Measurements from ENCODE around the gene CADPS2. TPM values are rescaled to one million over a fixed set of nuclear protein-coding genes. Genes with fewer than 3 reads are reported as not detected.

The CADPS2 gene
- total RNA-seq, result not detected

DNA sequence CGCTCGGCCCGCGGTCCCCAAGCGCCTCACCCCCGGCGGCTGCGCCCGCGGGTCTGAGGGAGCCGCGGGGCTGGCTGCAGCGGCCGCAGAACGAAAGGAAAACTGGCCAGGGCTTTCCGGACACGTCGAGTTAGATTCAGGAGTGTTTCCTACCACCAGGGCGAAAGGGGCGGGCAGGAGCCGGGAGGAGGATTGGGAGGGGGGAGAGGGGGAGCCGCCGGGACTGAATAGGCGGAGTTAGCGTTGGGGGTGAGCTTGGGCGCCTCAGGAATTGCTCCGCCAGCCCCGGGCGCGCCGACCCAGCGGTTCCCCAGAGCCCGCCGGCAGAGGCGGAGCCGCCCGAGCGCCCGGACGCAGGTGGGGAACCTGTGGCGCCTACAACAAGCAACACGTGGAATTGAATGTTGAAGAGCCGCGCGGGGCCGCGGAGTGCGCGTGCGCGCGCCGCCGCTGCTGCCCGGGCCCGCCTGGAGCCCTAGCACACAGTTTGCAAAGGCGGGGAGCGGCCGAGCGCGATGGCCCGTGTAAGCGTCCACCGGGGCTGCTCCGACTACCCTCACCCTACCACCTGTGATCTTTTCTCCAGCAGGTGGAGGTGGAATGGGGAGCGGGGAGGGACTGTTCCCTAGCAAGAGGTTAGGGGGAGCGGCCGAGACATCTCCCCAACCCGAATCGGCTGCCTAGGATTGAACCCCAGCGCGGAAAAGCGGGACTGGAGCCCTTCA lies at the start of gene CADPS2:
Gene CADPS2, minus strand, starts transcription at position 104 of the 725 bp plus-strand sequence. CDS start 123 bp downstream, outside the sequence.
- DNase-seq (ENCODE audit: low spot score in 2 of 2) (peak in 1 of 2 donors; percentile 19), ATAC-seq (peak in 1 of 2 donors; percentile 79)
- Mint-ChIP-seq H3K27ac (no peak within 1 kb of the TSS), H3K9me3 (peaks cover 0 to 3% of the 10 kb centered on the region in 2 donors), H3K36me3 (peaks cover 0 to 11% of the 10 kb centered on the region in 2 donors)

DNA sequence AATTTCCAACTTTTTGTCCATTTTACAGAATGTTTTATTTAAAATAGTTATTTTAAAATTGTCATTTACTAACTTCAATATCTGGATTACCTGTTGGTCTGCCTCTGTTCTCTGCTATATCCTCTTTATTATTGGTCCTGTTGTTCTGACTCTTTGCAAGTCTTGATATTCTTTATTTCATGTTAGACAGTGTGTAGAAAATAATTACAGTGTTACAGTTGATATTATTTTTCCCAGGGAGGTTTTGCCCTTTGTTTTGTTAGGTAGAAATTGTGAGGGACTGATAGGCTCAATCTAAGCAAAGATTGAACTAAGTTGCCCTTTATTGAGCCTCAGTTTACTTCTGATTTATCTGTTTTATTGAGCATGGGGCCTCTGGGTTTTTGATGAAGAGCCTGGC lies 49.4 kb upstream of the CADPS2 start:
- peaks cover 16 to 24% of the 10 kb centered on the region in 2 donors for H3K9me3 Mint-ChIP-seq
- no peak for ATAC-seq
- no peak overlapping the region for H3K27ac Mint-ChIP-seq

DNA sequence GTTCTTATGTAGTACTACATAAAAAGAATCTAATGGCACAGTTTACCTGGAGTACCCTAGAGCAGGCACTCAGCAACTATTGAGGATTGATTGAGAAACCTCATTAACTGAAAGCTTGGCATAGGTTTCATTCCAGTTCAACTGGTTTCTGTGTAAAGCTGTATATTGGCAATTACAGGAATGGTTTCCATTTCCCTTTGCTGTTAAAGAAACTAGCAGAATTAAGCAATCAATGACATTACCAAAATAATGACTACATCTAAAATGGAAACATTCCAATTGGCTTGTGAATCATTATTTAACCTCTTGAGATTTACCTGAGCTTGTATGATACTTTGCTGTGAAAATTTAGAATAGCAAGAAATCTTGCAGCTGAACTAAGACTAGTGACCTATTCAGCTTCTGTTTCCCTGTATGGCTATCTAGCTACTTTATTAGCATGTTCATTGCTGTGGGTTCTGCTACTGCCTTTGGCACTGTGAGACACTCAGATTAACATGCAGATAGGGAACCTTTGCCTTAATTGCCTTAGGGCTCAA lies 33.5 kb upstream of the CADPS2 start:
- ATAC-seq, result no peak
- Mint-ChIP-seq H3K36me3 (no peaks in the 10 kb centered on the region), H3K9me3 (peaks cover under 1 to 2% of the 10 kb centered on the region in 2 donors), H3K27ac (no peak overlapping the region)
- DNase-seq (ENCODE audit: low spot score in 2 of 2), result no peak

More for the DNA sequence above, 49.4 kb upstream of the CADPS2 start:
- DNase-seq (ENCODE audit: low spot score in 2 of 2), result no peak
- no peaks in the 10 kb centered on the region for H3K36me3 Mint-ChIP-seq

DNA sequence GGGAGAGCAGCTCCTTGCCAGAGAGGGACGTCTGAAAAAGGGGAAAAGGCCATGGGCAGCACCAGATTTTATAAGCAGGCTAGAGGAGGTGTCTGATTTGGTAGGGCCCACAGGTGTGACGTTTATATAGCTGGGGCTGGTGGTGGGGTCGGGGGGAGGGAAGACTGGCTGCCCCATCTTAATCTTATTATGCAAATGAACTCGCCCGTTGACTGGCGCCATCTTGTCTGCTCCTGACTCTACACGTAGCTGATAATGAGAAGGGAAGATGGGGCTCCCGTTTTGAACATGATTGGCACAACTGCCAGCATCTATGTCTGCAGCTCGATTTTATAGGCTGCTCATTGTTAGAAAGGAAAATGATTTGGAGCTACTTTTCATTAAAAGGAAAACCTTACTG lies 28.6 kb upstream of the CADPS2 start:
- DNase-seq (ENCODE audit: low spot score in 2 of 2), result no peak
- H3K27ac Mint-ChIP-seq, result no peak overlapping the region
- ATAC-seq, result no peak
- H3K9me3 Mint-ChIP-seq, result peaks cover 4 to 6% of the 10 kb centered on the region in 2 donors
- no peaks in the 10 kb centered on the region for H3K36me3 Mint-ChIP-seq

DNA sequence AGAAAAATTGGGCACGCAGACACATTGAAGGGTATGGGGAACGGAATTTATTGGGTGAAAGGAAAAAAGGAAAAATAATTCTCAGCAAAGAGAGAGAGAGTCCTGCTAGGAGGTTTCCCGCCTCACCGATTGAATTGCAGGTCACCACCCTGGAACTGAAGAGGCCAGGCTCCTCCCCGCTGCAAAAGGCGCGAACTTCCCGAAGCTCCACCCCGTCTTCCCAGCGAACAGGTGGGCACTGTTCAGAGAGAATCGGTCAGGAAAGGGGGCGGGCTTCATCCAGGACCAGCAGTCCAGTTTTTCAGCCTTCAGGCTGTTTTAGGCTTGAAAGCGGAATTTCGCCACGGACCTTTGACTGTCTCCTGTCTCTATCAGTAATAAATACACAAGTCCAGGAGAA lies 27.3 kb upstream of the CADPS2 start:
- ATAC-seq, result no peak
- no peak for DNase-seq (ENCODE audit: low spot score in 2 of 2)
- Mint-ChIP-seq H3K36me3 (no peaks in the 10 kb centered on the region), H3K27ac (no peak overlapping the region), H3K9me3 (peaks cover 4 to 6% of the 10 kb centered on the region in 2 donors)

DNA sequence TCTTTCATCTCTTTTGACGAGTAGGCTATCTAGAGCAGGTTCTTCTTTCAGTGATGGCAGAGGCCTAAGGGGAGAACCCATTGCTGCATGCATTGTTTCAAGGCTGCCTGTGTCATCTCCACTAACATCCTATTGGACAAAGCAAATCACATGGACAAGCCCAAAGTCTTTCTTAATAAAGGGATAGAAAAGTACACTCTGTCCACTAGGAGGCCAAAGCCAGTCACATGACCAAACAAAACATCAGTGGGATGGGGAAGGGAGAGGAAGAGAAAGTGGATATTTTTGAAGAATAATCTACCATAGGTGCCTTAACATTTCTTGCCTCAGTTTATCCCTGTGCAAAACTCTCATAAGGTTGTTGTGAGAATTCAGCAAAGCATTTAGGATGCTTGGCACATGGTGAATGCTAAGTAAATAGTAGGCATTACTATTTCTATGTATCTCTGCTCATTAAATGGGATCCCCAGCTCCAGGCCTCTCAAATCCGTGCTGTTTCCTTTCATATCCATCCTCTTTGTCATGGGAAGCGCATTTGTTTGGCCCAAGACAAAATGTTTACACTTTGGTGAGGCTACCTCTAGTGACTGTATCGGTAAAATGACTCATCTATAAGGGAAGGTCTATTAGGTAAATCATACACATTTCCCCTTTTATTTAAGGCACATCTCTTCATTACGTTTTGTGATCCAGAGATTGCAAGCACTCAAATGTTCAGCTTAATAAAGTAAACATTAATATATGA lies 16.7 kb upstream of the CADPS2 start:
- Mint-ChIP-seq H3K36me3 (no peaks in the 10 kb centered on the region), H3K9me3 (peaks cover 4 to 5% of the 10 kb centered on the region in 2 donors), H3K27ac (no peak overlapping the region)
- no peak for DNase-seq (ENCODE audit: low spot score in 2 of 2)
- no peak for ATAC-seq

DNA sequence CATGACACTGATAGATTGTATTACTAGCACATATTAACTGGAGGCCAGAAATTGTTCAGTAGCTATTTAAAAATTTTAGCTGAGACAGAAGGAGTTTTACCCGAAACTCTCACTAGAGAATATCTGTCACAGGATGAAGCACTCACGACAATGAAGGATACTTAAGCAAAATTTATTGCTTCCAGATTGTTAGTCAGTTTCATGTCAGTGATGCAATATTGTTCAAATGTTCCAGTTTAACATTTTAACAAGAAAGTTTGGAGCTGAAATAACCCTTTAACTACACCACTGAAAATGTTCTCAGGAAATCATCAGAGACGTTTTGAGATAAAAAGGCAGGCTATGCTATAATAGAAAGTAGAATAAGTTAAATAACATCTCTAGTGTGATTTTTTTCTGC lies 15.0 kb upstream of the CADPS2 start:
- H3K27ac Mint-ChIP-seq, result no peak overlapping the region
- ATAC-seq (no peak), DNase-seq (ENCODE audit: low spot score in 2 of 2) (no peak)
- no peaks in the 10 kb centered on the region for H3K36me3 Mint-ChIP-seq
- H3K9me3 Mint-ChIP-seq, result peaks cover 4 to 5% of the 10 kb centered on the region in 2 donors

DNA sequence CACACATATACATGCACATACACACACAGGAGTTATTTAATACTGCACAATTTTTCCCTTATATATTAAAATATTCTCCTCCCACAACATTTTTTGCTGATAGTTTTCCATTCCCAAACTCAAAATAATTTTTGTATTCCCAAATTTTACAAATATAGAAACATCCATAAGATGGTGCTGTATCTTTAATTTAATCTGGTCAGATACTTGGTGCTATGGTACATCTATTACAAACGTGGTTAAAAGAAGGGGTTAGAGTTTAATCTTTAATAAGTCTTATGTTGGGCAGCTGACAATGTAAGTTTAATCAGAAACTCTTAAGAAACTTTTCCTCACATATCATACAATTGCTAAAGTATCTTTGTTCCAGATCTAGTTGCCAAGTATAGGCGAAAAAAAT lies 10.2 kb upstream of the CADPS2 start:
- ATAC-seq (no peak), DNase-seq (ENCODE audit: low spot score in 2 of 2) (no peak)
- Mint-ChIP-seq H3K36me3 (no peaks in the 10 kb centered on the region), H3K9me3 (peaks cover 0 to 5% of the 10 kb centered on the region in 2 donors), H3K27ac (no peak overlapping the region)

DNA sequence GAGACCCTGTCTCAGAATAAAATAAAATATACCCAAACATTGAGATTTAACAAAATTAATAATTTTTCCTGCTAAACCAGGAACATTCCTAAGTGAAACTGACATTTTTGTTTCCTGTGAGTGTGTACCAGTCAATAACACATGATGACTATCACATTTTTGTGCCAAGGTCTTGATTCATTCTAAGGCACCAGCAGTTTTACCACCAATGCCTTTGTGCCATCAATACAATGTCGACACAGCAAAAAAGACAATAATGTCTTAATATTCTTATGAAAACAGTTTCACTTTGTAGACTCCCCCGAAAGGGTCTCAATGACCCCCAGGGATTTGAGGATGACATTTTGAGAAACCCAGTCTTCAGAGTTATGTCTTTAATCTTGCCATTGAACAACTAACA lies 7.2 kb upstream of the CADPS2 start:
- H3K9me3 Mint-ChIP-seq, result peaks cover 0 to 2% of the 10 kb centered on the region in 2 donors
- ATAC-seq, result no peak

DNA sequence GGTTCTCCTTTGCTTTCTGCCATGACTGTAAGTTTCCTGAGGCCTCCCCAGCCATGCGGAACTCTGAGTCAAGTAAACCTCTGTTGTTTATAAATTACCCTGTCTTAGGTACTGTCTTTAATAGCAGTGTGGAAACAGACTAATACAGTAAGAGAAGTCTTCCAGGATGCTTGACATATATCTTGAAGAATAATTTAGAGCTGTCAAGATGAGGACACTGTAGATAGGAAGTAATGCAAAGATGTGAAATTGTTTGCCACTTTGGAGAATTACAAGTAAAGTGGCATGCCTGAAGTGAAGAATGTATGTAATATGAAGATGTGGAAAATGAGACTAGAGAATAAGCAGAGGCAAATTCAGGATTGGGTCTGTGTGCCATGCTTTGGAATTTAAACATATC lies 2.9 kb upstream of the CADPS2 start:
- no peak overlapping the region for H3K27ac Mint-ChIP-seq
- no peak for DNase-seq (ENCODE audit: low spot score in 2 of 2)
- H3K9me3 Mint-ChIP-seq, result no peaks in the 10 kb centered on the region
- no peak for ATAC-seq
- H3K36me3 Mint-ChIP-seq, result peaks cover 0 to 11% of the 10 kb centered on the region in 2 donors

More for the DNA sequence above, 7.2 kb upstream of the CADPS2 start:
- no peaks in the 10 kb centered on the region for H3K36me3 Mint-ChIP-seq
- no peak for DNase-seq (ENCODE audit: low spot score in 2 of 2)
- H3K27ac Mint-ChIP-seq, result no peak overlapping the region

DNA sequence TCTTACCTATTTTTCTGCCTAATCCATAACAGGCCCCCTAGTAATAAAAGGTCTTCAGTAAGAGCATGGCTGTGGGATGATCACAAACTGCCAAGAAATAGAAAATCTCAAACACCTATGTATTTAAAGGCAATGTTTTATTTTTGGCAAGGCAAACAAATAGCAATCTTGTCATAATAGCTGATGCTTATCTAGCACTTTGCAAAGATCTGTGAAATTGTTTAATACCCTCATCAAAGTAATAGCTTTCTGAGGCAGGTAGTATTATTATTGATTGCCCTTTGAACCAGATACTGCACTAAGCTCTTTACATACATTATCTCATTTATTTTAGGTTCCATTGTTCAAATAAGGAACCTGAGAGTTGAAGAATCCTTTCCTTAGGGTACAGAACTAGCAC lies 1.6 kb upstream of the CADPS2 start:
- no peak overlapping the region for H3K27ac Mint-ChIP-seq
- peaks cover 0 to 11% of the 10 kb centered on the region in 2 donors for H3K36me3 Mint-ChIP-seq
- H3K9me3 Mint-ChIP-seq, result no peaks in the 10 kb centered on the region
- ATAC-seq (no peak), DNase-seq (ENCODE audit: low spot score in 2 of 2) (no peak)

DNA sequence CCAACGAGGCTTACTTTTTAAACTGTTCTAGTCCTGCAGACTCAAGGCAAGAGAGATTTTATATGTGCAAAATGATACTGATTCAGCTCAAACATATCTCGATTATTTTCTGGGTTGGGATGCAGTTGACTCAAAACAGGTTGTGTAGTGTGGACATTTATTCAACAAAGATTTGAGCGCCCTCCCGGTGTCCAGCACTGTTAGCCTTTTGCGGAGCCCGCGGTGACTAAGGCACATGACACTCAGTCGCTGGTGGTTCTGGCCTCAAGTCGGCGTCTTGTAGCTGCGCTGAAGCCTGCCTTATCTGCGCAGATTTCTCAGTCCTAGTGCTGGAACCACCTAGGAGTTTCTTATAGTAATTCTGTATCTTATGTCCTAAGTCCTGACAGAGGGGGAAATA lies 938 bp upstream of the CADPS2 start:
- DNase-seq (ENCODE audit: low spot score in 2 of 2) (no peak), ATAC-seq (no peak)
- no peak overlapping the region for H3K27ac Mint-ChIP-seq
- H3K36me3 Mint-ChIP-seq, result peaks cover 0 to 11% of the 10 kb centered on the region in 2 donors
- H3K9me3 Mint-ChIP-seq, result no peaks in the 10 kb centered on the region

DNA sequence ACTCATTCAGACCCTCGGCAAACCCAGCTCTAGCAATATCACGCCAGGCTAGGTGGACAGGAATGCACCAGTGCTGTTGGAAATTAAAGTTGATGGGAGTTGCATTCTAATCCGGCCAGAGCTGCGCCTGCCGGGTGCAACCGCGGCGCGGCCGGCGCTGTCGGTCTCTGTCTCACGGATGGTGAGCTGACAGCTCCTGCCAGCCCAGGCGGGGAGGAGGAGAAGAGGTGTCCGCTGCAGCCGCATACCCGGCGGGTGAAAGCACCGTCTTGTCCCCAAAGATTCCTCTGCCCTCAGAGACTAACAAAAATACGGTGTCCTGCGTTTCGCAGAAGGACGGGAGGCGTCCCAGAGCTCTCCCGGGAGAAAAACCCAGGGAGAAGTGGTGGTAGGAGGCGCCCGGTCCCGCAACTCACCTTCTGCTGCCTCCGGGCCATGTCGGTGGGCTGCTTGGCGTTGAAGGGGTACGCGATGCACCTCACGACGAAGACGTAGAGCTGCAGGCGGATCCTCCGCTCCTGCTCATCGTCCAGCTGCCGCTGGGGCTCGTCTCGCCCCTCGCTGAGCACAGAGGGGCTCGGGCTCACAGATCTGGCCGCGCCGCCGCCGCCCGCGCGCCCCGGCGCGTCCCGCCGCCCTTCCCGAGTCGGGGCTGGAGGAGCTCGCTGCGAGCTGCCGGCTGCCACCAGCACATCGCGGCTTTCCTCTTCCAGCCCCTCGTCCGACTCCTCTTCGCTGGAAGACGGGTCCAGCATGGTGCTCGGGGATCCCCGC lies 490 bp downstream of the CADPS2 start:
- DNase-seq (ENCODE audit: low spot score in 2 of 2) (peak in 1 of 2 donors; percentile 4), ATAC-seq (peak in 1 of 2 donors; percentile 39)
- H3K9me3 Mint-ChIP-seq, result peaks cover 0 to 3% of the 10 kb centered on the region in 2 donors
- H3K27ac Mint-ChIP-seq, result no peak overlapping the region
- peaks cover 0 to 11% of the 10 kb centered on the region in 2 donors for H3K36me3 Mint-ChIP-seq

DNA sequence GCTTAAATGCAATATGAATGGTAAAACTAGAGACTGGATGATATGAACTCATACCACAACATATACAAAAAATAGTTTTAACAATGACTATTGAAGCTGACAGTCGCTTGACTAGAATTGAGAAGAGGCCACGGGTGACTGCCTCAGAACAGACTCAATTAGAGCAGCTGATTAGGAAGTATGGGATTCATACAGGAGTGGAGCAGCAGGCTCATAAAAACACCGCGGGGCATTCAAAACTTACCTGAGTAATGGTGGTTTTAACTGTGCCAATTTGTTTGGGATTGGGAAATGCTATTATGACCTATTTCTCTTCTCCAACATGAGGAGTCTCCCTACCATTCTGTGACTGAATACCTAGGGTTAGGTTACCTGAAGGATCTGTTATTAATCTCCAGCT lies 2.1 kb downstream of the CADPS2 start:
- Mint-ChIP-seq H3K9me3 (peaks cover 0 to 3% of the 10 kb centered on the region in 2 donors), H3K36me3 (peaks cover 0 to 11% of the 10 kb centered on the region in 2 donors), H3K27ac (no peak overlapping the region)
- DNase-seq (ENCODE audit: low spot score in 2 of 2) (no peak), ATAC-seq (no peak)

DNA sequence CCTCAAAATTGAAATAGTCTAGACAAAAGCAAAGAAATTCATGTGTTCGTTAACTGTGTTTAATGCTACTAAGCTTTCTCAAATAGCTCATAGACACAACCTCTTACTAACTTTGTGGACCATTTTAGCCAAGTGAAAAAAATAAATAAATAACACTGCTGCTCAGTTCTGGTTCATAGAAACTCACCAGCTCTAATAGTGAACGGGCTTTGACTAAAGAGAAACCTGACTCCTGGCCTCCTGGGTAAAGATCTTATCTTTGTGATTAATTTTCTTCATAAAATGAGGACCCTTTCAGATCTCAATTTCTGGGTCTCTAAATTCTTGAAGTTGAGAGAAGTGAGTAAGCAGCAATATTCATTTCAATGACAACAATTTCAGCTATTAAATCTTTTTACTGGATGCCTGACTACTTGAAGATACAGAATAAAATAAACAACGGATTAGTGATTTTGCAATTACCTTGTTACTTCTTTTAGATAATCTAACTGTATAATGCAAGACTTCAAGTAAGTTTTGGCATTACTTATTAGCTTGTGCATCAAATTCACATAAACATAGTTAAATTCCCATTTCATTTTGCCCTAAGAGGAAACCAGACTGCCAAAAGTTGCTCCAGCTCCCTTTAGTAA lies 3.1 kb downstream of the CADPS2 start:
- H3K9me3 Mint-ChIP-seq, result peaks cover 0 to 3% of the 10 kb centered on the region in 2 donors
- ATAC-seq, result no peak
- H3K36me3 Mint-ChIP-seq, result peaks cover 0 to 11% of the 10 kb centered on the region in 2 donors
- no peak for DNase-seq (ENCODE audit: low spot score in 2 of 2)
- no peak overlapping the region for H3K27ac Mint-ChIP-seq

DNA sequence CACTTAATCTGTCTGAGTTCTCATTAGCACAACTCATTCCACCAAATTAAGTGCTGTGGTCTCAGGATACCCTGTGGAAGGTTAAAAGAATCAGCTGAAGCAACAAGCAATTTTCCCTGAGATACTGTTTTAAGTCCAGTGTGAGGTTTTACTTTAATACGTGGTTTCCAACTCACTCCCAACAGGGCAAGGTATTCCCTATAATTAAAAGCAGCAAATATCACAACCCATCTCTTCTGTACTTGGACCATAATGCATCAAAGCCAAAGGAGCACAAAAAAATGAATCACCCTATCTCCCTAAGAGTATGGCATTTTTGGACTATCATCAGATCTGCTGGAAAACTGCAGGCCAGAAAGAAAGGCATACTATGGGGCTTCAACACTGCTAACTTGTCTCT lies 4.9 kb downstream of the CADPS2 start:
- peaks cover 0 to 3% of the 10 kb centered on the region in 2 donors for H3K9me3 Mint-ChIP-seq
- H3K27ac Mint-ChIP-seq, result no peak overlapping the region
- peaks cover 0 to 6% of the 10 kb centered on the region in 2 donors for H3K36me3 Mint-ChIP-seq
- DNase-seq (ENCODE audit: low spot score in 2 of 2), result no peak
- ATAC-seq, result no peak
